ENCODE results near the gene ALKBH4. TPM values are rescaled to one million over a fixed set of nuclear protein-coding genes. Genes with fewer than 3 reads are reported as not detected.

The ALKBH4 gene
- total RNA-seq, 4 donors from 2014 or later = 8.7 to 31.3 (median 15.8) TPM

- Histone ChIP-seq H3K27me3 (no peaks in the 10 kb centered on the region), H3K27ac (peak overlapping the region; percentile 5 to 81), H3K4me1 (no peaks in the 10 kb centered on the region), H3K4me3 (no peak overlapping the region), H3K9me3 (no peaks in the 10 kb centered on the region), H3K36me3 (no peaks in the 10 kb centered on the region)
- no peak for DNase-seq
- no peak for TF ChIP-seq POLR2A (IDR thresholded peaks at IDR 0.05)
- intact Hi-C loops (cut with DNase I; ENCODE audit: low total_unique reads) = no loop called here
These were observed 32.9 kb downstream of the ALKBH4 start for GRCh38 chr7:102431617-102432298.

GRCh38 chr7:102429141-102429899, 35.3 kb downstream of the ALKBH4 start:
- no peaks in the 10 kb centered on the region for H3K9me3 ChIP-seq
- no peaks in the 10 kb centered on the region for H3K27me3 ChIP-seq
- no peak overlapping the region for H3K4me3 ChIP-seq
- TF ChIP-seq CTCF (IDR thresholded peaks at IDR 0.05) (no peak), POLR2A (IDR thresholded peaks at IDR 0.05) (no peak)
- H3K4me1 ChIP-seq = no peaks in the 10 kb centered on the region
- DNase-seq = no peak
- intact Hi-C loops (cut with DNase I; ENCODE audit: low total_unique reads) = no loop called here
- no peak overlapping the region for H3K27ac ChIP-seq
- no peaks in the 10 kb centered on the region for H3K36me3 ChIP-seq

GRCh38 chr7:102427019-102427405, 37.7 kb downstream of the ALKBH4 start:
- no peaks in the 10 kb centered on the region for H3K36me3 ChIP-seq
- intact Hi-C loops (cut with DNase I; ENCODE audit: low total_unique reads) = no loop called here
- no peaks in the 10 kb centered on the region for H3K9me3 ChIP-seq
- no peaks in the 10 kb centered on the region for H3K27me3 ChIP-seq
- no peak overlapping the region for H3K27ac ChIP-seq
- H3K4me3 ChIP-seq = no peak overlapping the region
- no peaks in the 10 kb centered on the region for H3K4me1 ChIP-seq
- DNase-seq = no peak
- TF ChIP-seq CTCF (IDR thresholded peaks at IDR 0.05) (no peak), POLR2A (IDR thresholded peaks at IDR 0.05) (no peak)

- Histone ChIP-seq H3K9me3 (no peaks in the 10 kb centered on the region), H3K36me3 (no peaks in the 10 kb centered on the region), H3K27me3 (no peaks in the 10 kb centered on the region), H3K27ac (no peak overlapping the region), H3K4me1 (no peaks in the 10 kb centered on the region), H3K4me3 (no peak overlapping the region)
- intact Hi-C loops (cut with DNase I; ENCODE audit: low total_unique reads) = no loop called here
- no peak for TF ChIP-seq POLR2A (IDR thresholded peaks at IDR 0.05)
- DNase-seq = no peak
These were observed 38.2 kb downstream of the ALKBH4 start for GRCh38 chr7:102426268-102427018.

- no peaks in the 10 kb centered on the region for H3K36me3 ChIP-seq
- DNase-seq = no peak
- no peaks in the 10 kb centered on the region for H3K27me3 ChIP-seq
- H3K27ac ChIP-seq = no peak overlapping the region
- no peaks in the 10 kb centered on the region for H3K4me1 ChIP-seq
- H3K4me3 ChIP-seq = no peak overlapping the region
- intact Hi-C loops (cut with DNase I; ENCODE audit: low total_unique reads) = no loop called here
- H3K9me3 ChIP-seq = no peaks in the 10 kb centered on the region
- TF ChIP-seq CTCF (IDR thresholded peaks at IDR 0.05) = no peak
- TF ChIP-seq POLR2A (IDR thresholded peaks at IDR 0.05) = no peak
These were observed 38.9 kb downstream of the ALKBH4 start for GRCh38 chr7:102425639-102426267.

All from uterus (tissue), 4 donors.